GM21367 (cell line): ENCODE results near the gene PLA2G2F.

Experiments
- ATAC-seq: cut with Tn5 transposase; IDR thresholded peaks from one replicate; pipeline ENCODE4 v1.9.1; 2021; ENCODE audit not compliant: unreplicated experiment

PLA2G2F gene

GRCh38 chr1:20142001-20142710, 3.0 kb downstream of the PLA2G2F start:
- ATAC-seq: no peak

DNA sequence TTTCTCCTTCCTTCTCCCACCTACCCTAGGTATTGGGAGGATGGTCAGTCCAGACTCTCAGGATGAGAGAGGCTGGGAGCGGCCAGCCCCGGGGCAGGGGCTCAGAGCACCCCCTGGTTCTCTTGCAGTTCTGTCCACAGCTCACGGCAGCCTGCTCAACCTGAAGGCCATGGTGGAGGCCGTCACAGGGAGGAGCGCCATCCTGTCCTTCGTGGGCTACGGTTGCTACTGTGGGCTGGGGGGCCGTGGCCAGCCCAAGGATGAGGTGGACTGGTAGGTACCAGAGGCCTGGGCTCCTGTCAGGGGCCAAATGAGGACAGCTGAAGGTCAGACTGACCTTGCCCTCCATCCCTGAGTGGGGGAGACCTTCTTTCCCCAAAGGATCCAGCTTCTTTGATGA, 4.2 kb downstream of the PLA2G2F start:
- no peak for ATAC-seq

GRCh38 chr1:20143734-20144565, 4.8 kb downstream of the PLA2G2F start:
- ATAC-seq: no peak

DNA sequence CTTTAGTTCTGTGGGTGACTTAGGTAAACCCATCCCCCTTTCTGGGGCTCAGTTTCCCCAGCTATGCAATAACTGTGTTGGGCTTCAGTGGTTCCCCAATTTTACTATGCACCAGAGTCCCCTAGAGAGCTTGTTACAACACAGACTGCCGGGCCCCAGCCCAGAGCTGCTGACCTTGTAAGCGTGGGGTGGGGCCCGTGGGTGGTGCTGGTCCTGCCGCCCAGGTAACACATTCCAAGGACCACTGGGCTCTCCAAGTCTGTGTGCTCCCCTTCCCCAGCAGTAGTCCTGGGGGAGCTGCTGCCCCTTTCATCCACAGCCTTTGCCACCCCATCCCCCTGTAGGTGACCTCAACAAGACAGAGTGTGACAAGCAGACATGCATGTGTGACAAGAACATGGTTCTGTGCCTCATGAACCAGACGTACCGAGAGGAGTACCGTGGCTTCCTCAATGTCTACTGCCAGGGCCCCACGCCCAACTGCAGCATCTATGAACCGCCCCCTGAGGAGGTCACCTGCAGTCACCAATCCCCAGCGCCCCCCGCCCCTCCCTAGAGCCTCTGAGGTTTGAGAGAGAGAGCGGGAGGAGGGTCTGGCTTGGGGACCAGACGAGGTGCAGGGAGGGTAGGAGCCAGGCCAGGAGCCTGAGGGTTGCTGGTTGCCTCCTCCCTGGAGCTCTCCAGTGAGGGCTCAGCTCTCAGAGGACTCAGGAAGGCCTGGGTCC, 8.9 kb downstream of the PLA2G2F start:
- no peak for ATAC-seq

DNA sequence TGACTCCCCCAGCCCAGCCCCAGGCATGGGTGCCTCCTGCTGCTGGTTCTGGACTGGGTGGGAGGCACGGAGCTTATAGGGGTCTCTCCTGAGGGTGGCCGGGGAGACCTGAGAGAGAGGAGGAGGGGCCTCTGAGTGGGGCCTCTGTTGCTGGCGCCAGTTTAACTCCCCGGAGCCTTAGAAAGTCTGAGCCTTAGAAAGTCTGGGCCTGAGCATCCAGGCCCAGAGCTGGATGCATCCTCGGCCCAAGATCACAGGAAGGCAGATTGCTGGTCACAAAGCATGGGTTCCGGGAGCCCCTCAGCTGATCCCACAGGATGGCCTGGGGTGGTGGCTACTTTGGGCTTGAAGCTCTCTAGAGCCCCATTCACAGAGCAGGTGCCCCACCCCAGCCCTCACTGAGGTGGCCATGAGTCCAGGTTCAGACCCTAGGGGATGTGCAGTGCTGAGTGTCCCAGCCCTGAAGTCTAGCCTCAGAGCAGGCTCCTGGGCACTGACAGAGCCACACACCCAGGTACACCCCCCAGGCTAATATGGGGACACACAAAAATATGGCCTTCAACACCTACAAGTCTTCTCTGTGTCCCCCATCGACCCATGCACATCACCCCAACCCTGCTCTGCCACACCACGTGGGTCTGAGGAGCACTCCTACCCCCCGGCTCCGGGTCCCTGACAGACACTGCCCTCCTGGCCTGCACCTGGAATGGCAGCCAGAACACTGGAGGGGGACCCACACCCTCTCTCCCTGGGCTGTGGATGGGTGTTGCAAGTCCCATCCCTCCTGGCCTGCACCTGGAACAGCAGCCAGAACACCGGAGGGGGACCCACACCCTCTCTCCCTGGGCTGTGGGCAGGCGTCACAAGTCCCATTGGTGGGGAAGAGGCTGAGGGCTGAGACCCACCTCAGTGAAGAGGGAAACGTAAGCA, 9.7 kb downstream of the PLA2G2F start:
- no peak for ATAC-seq

DNA sequence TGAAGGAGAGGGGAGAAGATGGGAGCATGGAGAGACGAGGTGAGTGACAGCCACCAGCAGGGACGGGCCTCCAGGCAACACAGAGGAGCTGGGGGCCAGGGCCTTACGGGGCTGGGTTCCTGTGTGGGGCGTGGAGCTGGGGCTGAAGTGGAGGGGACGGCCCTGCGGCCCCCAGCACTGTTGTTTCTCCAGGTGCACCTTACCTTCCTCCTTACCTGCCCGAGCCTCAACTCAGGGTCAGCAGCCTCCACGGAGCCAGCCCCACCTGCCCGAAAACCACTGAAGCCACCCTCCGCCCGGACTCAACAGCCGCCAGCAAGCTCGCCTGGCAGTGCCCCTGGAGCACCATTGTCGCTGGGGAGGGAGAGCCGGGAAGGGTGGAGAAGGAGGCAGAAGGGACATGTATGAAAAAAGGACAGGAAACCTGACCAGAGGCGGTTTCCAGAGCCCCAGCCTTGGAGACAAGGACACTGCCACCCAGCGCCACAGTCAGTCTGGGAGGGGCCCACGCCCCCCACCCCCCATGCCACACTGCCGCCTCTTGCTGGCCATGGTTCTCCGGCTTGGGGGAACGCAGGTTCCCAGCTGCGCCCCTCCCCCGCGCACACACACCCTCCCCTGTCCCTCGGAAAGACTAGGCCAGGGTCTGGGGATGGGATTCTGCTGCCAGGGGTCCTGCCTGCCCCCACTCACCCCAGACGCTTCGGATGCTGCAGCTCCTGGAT, 10.6 kb downstream of the PLA2G2F start:
- no peak for ATAC-seq

DNA sequence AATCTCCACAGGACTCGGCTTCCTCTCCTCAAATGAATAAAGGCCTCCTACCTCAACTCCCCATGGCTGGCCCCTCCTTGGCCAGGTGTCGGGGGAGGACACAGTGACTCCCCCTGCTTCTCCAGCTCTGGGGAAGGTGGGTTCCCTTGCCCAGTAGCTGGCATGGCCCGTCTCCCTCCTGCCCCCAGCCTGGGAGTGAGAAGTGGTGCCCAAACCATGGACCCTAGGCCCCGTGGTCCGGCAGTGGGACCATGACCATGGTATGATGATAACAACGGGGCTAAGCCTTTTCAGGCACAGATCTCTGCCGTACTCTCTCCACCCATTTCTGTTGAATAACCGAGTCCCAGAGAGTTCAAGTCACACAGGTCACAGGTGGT, 11.2 kb downstream of the PLA2G2F start:
- no peak for ATAC-seq

GRCh38 chr1:20150969-20151368, 11.8 kb downstream of the PLA2G2F start:
- no peak for ATAC-seq

DNA sequence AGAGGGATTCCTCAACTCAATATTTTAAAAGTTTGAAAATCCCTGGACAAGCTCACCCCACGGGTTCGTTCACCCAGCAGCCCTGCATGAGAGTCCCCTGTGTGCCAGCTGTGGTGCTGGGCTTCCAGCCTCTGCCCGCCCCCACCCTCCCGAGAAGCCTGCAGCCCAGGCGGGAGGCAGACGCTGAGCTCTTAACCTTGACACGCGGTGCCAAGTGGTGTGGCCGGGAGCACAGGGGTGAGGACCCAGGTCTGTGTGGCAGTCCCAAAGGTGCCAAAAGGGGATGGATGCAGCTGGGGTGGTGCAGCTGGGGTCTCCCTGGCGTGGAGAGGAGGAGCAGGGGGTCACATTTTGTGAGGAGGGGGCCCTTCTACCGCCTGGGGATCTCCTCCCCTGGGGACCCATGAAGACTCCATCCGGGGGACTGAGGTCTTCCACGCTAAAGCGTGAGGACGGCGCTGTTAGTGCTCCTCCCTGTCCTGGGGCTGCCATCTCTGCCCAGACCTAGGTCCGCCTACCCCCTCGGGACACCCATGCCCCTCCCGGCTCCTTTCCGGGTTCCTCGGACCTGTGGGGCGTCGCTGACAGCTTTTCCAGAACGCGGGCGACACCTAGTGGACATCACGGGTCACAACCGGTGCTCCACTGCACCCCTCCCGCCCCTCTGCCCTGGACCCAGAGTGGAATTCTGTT, 12.9 kb downstream of the PLA2G2F start:
- ATAC-seq: no peak

GRCh38 chr1:20152599-20152930, 13.4 kb downstream of the PLA2G2F start:
- no peak for ATAC-seq

- no peak for ATAC-seq
These were observed 13.9 kb downstream of the PLA2G2F start for GRCh38 chr1:20153000-20153418.

- ATAC-seq: no peak
These were observed 15.2 kb downstream of the PLA2G2F start for GRCh38 chr1:20154301-20154831.

GRCh38 chr1:20158358-20159070, 19.4 kb downstream of the PLA2G2F start:
- no peak for ATAC-seq

DNA sequence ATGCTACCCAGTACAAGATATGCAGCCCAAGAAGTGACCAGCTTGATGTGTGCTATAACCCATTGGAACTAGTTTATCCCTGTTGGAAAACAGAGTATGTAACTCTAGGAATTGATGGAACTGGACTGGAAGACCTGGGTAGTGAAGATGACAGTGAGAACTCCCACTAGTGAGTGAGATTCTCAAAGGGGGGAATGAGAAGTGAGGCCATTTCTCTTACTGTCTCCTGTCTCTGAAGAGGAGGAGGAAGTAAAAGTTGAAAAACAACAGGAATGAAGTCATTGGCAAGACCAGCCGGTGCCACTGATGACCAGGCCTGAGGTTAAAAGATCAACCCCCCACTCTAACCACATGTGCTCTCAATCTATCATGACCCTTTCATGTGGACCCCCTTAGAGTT, 20.9 kb downstream of the PLA2G2F start:
- no peak for ATAC-seq

- no peak for ATAC-seq
These were observed 25.6 kb downstream of the PLA2G2F start for GRCh38 chr1:20164694-20165202.

GRCh38 chr1:20165522-20165951, 26.4 kb downstream of the PLA2G2F start:
- ATAC-seq: no peak

GRCh38 chr1:20166051-20166450, 26.9 kb downstream of the PLA2G2F start:
- no peak for ATAC-seq

- no peak for ATAC-seq
These were observed 28.0 kb downstream of the PLA2G2F start for GRCh38 chr1:20167126-20167525.
